Measurements from ENCODE around the gene SLC31A2.
"Not testable (repeated sequence)": the region's sequence is repeated elsewhere in the genome, so short reads cannot be mapped to it uniquely, and the experiment has no call there.

SLC31A2 gene, protein sequence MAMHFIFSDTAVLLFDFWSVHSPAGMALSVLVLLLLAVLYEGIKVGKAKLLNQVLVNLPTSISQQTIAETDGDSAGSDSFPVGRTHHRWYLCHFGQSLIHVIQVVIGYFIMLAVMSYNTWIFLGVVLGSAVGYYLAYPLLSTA

DNA sequence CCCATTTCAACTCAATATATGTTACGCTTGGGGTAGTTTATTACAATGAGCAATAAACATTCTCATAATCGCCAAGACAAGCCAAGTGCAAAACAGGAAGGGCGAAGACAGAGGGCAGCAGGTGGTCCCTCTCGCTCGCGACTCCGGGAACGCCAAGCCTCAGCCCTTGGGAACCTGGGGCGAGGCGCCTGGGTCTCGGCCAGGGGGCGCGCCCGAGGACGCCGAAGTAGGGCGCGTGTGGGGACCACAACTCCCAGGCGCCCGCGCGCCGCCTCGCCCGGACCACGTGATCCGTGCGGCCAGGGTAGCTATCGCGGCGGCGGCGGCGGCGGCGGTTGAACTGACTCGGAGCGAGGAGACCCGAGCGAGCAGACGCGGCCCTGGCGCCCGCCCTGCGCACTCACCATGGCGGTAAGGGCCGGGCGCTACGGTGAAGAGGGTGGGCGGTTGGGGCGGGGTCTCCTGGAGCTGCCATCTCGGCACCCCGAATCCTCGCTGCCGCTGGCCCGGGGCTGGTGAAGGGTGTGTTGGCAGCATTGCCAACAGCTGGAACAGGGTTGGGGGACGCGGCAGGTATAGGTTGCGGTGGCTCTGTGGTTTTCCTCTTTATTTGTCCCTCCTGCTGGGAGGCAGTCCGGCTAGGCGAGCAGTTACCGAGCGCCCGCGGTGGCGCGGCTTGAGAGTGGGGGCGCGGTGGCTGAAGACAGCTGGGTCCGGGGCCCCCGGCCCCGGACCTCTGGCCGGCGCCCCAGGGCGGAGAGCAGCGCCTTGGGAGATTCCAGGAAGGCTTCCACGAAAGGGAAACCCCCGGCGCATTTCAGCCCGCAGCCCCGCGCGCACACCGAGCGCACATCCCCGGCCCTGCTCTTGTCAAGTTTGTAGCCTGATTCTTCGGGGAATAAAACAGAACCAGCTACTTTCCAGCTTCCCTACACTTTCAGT lies at the start of gene SLC31A2:
TSS of gene SLC31A2 (plus strand) at position 338 of the 942 bp plus-strand sequence. CDS start at position 406, 68 bp downstream.
- peak; percentile 69 to 86 for DNase-seq (ENCODE audit: low read depth in 1 of 2, low spot score in 1 of 2)

DNA sequence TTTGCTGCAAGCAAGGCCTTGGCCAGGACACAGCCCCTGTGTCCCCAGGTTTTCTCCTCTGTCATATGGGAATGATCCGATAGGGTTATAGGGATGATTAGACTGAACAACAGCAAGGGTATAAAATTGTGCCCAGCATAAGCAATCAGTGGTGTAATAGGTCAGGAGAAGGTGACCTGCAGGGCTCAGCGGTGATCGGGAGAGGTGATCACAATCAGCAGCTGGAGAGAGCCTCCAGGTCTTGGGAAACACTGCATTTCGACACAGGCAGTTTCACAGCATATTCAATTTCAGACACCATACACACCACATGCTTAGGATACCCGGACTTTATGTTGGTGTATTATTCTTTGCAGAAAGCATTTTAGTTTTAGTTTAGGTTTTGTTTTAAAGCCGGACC lies 45.5 kb upstream of the SLC31A2 start:
- DNase-seq (ENCODE audit: low read depth in 1 of 2, low spot score in 1 of 2): not testable (repeated sequence)

DNA sequence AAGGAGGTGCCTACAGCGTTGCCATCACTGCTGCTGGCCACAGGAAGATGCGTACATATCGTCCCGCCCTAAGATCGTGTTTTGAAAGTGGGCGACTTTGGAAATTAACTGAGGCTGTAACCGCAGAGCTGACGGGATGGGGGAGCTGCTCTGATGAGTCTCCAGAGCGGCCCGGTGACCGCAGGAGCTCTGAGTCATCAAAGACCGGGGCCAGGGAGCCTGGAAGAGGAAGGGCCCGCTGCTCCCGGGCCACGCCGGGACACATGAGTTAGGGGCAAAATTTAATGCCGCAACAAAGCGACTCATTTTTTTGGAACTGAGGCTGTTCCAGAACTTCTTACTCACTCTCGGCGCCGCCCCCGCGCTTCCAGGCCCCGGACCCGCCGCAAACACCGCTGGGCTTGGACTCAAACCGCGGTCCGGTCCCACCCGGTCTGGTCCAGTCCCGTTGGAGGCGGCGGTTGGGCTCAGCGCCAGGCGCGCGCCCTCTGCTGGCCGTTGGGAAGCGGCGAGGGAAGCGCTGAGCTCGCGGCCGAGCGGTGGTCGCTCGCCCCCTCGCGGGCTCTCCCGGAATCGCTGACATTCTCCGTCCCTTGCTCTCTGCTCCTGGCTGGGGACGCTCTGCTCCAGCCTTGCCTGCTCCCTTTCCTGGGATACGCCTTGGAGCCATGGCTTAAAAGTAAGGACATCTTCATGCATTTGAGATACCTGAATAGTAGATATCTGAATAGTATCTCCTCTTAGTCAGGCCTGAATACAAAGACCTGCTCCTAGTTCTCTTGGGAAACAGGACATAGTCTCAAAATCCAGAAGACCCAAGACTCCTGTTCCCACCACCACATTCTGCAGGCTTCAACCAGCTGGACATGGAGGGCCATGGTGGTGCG lies 39.5 kb upstream of the SLC31A2 start:
- not testable (repeated sequence) for DNase-seq (ENCODE audit: low read depth in 1 of 2, low spot score in 1 of 2)

DNA sequence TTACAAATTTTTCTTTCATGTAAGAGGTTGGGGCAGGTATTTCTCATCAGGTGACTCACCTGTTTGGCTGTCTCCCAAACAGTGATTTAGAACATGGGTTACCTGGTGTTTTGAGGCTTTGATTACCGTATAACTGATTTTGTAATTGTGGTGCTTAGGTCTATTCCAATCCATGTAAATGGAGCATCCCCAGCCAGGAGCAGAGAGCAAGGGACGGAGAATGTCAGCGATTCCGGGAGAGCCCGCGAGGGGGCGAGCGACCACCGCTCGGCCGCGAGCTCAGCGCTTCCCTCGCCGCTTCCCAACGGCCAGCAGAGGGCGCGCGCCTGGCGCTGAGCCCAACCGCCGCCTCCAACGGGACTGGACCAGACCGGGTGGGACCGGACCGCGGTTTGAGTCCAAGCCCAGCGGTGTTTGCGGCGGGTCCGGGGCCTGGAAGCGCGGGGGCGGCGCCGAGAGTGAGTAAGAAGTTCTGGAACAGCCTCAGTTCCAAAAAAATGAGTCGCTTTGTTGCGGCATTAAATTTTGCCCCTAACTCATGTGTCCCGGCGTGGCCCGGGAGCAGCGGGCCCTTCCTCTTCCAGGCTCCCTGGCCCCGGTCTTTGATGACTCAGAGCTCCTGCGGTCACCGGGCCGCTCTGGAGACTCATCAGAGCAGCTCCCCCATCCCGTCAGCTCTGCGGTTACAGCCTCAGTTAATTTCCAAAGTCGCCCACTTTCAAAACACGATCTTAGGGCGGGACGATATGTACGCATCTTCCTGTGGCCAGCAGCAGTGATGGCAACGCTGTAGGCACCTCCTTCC lies 37.9 kb upstream of the SLC31A2 start:
- DNase-seq (ENCODE audit: low read depth in 1 of 2, low spot score in 1 of 2): not testable (repeated sequence)

DNA sequence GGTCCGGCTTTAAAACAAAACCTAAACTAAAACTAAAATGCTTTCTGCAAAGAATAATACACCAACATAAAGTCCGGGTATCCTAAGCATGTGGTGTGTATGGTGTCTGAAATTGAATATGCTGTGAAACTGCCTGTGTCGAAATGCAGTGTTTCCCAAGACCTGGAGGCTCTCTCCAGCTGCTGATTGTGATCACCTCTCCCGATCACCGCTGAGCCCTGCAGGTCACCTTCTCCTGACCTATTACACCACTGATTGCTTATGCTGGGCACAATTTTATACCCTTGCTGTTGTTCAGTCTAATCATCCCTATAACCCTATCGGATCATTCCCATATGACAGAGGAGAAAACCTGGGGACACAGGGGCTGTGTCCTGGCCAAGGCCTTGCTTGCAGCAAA lies 32.0 kb upstream of the SLC31A2 start:
- DNase-seq (ENCODE audit: low read depth in 1 of 2, low spot score in 1 of 2): not testable (repeated sequence)

DNA sequence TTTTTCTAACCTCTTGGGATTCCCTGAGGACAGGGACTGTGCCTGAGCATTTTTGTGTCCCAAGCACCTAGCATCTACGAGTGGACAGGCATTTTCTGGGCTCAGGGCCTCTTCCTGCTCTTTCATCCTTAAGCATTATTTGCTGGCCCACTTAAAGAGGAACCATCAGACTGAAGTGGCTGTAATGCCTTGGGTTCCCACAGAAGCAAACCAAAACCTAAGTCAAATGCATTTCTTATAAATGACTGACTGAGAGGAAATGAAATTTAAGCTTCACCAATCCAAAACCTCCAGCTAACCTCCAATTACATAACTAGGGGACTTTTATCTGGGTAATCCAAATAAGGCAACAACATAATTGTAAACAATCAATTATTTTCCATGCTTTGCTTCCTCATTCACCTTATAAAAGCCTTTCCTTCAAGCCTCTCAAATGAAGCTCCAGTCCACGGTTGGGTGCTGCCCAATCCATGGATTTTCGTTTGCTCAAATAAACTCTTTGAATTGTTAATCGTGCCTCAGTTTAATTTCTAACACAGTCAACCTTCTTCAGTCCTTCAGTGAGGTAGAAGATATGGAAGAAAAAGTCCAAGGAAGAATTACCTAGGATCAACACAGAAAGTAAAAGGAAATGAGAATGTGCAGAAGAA lies 25.3 kb upstream of the SLC31A2 start:
- no peak for DNase-seq (ENCODE audit: low read depth in 1 of 2, low spot score in 1 of 2)

DNA sequence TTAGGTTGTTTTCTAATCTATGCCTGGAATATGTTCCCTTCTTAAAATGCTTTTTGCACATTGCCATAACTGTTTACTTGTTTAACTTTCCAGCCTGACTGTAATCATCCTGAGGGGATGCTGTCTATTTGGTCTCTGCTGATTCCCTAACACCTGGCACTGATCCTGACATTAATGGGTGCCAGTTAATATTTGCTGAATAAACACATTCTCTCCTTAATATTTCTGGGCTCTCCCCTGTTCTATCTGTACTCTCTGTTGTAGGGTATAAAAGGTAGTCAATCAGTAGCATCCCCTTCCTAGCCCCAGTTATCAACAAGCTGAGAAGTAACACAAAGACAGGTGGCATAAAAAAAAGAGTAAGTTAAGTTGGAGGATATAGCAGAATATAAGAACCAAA lies 21.3 kb upstream of the SLC31A2 start:
- DNase-seq (ENCODE audit: low read depth in 1 of 2, low spot score in 1 of 2): no peak

DNA sequence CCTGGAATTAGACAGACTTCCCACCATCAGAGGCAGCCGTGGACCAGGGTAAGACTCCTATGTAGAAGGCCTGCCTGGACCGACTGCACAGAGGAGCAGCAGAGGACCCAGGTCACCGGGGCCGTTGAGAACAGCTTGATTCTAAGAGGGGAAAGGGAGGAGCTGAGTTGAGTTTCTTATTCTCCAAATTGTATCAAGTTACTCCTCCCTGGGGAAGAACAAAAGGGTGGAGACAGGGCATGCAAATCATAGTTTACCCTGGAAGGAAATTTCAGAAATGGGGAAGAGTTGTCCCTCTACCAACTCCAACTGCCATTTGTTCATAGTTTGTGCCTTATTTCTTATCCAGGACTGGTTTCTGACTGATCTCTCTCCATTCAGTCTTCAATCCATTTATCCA lies 20.9 kb upstream of the SLC31A2 start:
- DNase-seq (ENCODE audit: low read depth in 1 of 2, low spot score in 1 of 2): no peak

DNA sequence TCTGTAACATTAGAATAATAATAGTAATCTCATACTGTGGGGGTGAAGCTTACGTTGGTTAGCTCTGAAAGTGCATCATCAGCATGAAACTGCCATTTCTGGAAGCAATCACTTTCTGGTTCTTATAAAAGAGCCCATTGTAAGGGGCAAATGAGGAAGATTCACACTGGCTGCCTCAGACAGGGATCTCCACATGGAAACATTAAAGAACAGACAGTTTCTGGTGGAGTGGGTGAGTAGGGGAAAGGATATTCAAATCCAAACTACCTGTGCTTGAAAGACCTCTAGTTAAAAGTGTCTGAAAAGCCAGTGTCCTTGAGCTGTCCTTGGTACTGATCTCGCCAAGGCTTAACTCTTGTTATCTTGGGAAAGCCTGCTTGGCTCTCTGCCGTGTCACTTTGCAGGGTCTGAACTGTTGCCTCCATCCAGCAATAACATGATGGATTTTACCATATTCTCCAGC lies 19.1 kb upstream of the SLC31A2 start:
- DNase-seq (ENCODE audit: low read depth in 1 of 2, low spot score in 1 of 2): no peak

DNA sequence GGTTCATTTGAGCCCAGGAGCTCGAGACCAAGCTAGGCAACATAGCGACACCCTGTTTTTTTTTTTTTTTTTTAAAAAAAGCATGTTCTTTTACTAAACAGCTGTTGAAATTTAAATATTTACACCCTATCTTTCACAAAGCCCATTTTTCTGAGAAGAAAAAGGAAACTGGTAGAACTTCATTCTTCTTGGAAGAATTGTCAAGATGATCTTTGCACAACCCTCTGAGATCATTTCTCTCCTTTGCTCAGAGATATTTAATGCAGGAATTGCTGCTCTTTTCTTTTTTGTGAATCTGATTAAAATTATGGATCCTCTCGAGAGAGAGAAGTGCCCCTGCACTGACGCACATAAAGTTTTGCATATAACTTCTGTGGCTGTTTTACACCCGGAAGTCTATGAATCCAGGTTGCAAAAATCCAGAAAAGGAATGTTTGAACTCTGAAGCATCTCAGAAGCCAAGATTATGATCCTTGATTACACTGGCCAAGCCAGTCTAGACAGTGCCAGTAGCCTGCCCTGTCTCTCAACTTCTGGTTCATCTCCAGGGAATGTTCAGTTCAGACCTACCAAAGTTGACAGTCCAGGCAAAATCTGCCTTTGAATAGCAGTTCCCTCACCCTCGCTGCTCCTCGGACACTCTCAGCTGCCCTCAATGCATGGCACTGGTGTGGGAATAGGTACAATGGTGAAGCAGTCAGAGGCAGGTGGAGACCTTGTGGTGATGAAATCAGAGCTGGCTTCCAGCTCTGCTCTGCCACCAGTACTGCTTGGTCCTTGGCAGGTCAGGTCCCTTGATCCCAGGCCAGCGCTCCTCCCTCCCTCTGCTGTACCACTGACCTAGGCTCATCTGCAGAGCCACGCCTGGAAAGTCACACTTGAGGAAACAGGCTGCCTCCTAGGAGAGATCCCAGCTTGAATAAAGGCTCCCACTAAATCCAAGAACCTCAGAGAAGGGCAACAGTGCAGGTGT lies 13.3 kb upstream of the SLC31A2 start:
- DNase-seq (ENCODE audit: low read depth in 1 of 2, low spot score in 1 of 2): no peak

DNA sequence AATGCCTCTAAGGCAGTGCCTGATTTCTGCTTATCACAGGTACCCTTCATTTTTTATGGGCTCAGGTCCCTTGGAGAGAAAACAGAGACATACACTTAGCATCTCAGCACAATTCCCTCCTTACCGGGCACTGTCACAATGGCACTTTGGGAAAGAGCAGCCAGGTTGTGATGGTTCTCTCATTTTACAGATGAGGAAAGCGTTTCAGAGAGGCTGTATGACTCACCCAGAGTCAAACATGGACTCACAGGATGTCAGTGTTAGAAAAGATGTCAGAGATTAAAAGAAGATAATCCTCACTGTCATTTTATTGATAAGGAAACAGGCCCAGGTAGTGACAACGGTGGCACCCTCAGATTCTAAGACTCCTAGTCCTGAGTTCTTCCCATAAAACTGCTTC lies 12.0 kb upstream of the SLC31A2 start:
- no peak for DNase-seq (ENCODE audit: low read depth in 1 of 2, low spot score in 1 of 2)

DNA sequence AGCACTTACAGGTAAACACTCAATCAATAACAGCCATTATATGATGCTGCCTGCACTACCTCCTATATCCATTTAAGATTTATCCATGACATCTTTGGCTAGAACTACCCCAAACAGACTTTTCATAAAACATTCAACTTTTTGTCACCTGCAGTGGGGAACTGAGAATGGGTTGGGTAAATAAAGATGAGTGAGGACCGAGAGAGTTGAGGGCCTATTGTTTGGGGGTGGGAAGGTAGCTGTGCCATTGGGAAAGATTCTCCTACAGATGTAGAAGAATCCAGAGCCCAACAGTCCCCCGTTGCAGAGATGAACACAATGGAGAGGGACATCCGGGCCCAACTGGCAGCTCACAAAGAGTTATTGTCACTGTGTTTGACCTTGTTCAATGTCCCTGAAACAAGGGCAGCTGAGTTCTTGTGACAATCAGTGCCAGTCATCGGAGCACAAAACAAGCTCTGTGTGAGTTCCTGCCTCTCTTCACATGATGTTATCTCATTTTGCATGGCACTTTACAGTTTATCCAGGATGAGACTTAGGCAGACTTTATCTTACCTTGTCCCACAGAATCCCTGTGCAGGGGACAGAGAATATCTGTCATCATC lies 11.5 kb upstream of the SLC31A2 start:
- no peak for DNase-seq (ENCODE audit: low read depth in 1 of 2, low spot score in 1 of 2)

DNA sequence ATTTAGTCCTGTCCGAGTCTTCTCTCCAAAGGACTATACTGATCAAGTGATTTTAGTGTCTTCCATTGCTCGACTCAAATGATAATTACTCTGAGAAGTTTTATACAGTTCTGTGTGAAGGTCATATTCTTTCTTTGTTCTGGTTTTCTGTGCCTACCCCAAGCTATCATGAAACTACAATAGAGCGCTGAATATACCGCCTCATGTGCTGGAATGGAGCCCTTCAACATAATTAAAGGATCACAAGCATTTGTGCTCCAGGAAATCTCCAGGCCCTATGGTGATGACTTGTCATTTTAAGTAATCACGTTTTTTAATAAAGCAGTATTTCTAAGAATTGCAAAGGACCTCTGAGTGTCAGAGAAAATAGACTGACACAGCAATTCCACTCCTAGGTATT lies 10.9 kb upstream of the SLC31A2 start:
- DNase-seq (ENCODE audit: low read depth in 1 of 2, low spot score in 1 of 2): no peak

DNA sequence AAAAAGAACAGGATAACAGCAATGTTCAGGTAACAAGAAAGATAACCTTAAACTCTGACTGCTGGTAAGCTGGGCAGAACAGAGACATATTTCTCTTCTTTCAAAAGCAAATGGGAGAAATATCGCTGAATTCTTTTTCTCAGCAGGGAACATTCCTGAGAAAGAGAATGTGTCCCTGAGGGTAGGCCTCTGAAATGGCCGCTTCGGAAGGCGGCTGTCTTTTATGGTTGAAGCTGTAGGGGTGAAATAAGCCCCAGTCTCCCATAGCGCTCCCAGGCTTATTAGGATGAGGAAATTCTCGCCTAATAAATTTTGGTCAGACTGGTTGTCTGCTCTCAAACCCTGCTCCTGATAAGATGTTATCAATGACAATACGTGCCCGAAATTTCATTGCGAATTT lies 9.9 kb upstream of the SLC31A2 start:
- DNase-seq (ENCODE audit: low read depth in 1 of 2, low spot score in 1 of 2): not testable (repeated sequence)

DNA sequence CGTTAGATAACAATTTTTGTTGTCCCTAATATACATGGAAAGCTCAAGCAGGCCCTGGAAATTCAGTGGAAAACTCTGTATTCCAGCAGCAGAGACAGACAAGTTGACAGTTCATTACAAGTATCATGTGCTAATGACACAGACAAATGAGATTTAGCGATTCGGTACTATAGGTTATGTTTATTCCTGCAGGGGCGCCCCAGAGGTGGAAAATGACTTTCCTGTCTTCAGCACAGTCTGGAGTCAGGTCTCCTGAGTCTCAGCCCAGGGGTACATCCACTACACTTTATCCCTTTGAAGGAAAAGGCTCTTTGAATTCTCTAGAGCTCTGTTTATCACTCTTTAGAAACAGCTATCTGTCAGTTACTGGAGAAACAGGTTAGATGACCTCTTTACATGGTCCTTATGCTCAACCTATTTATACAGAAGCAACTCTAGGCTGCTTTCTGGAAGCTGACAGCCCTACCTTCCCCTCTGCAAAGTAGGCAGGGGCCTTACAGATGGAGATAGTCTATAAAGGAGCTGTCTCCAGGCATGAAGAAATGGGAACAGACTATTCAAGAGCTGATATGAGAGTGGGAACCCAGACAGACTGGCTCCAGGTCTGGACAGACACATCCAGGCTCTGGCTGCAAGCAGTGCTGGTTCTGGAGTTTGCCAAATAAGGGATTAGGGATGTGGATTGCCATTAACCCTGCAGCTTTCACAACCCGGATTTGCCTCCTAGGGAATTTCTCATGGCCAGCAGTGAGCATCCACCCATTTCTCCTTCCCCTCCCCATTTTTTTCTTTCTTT lies 7.2 kb upstream of the SLC31A2 start:
- no peak for DNase-seq (ENCODE audit: low read depth in 1 of 2, low spot score in 1 of 2)

DNA sequence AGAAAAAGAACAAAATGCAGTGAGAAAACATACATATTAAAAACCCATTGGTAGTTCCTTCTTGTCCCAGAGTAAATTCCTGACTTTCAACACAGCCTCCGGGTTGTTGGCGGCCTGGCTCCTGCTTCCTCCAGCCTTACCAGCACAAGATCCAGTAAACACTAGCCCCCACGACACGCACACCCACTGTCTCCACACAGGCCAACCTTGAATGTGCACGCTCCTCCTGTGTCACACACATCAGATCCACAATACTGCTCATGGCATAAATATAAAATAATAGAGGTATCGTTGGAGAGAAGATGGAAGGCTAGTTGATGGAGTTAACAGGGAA lies 2.5 kb upstream of the SLC31A2 start:
- no peak for DNase-seq (ENCODE audit: low read depth in 1 of 2, low spot score in 1 of 2)

DNA sequence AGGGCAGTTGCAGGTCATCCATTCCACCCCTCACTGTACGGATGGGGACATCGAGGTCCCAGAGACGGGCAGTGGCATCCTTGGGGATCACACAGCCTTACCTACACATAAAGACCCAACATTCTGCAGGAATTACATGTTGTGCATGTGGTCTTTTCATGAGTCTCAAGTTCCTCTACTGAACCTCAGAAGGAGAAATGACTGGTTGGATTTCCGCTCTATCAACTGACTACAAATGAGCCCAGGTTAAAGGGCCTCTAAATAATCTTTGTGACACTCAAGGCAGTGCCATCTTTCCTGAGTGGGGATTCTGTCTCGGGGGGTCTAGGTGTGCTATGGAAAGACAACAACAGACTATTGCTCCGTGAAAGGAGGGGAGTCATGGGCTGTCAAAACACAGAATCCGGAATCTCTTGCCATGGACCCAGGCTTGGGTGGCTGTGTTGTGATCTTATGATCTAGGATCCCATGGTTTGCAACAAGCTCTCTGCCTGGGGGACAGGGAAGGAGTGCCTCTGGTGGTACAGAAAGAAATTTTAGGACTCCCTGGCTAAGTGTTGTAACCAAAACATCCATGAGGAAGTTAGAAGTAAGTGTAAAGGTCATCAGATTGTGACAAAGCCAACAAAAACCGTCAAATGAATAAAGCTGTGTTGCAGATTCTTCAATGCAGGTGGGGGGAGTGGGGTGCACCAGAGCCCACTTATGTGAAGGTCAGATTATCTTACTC lies 1.9 kb upstream of the SLC31A2 start:
- no peak for DNase-seq (ENCODE audit: low read depth in 1 of 2, low spot score in 1 of 2)
